HG02852 (cell line): ENCODE data around the gene GDE1.

ENCODE experiments used
- ATAC-seq: cut with Tn5 transposase; IDR thresholded peaks from one replicate; pipeline ENCODE4 v1.9.1; 2021; ENCODE audit warnings: mild to moderate bottlenecking, moderate library complexity; ENCODE audit not compliant: unreplicated experiment

GDE1 gene

DNA sequence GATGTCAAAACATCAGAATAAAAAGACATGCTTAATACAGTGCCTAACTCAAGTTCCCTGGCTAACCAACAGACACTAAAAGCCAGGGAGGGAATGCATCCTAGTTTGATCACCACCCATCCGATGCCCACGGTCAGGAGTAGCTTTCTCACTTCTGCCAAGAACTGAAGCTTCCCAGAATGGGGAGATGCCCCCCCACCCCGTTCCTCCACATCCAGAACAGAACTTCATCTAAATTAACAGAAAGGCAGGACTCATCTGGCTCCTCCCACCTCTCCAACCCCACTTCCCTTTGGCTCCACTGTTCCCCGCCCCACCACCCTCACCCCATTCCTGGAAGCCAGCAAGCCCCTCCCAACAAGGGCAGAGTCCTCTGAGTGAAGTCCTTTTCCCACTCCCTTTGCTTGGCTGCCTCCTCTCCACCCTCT lies 33.7 kb downstream of the GDE1 start:
- ATAC-seq = no peak

DNA sequence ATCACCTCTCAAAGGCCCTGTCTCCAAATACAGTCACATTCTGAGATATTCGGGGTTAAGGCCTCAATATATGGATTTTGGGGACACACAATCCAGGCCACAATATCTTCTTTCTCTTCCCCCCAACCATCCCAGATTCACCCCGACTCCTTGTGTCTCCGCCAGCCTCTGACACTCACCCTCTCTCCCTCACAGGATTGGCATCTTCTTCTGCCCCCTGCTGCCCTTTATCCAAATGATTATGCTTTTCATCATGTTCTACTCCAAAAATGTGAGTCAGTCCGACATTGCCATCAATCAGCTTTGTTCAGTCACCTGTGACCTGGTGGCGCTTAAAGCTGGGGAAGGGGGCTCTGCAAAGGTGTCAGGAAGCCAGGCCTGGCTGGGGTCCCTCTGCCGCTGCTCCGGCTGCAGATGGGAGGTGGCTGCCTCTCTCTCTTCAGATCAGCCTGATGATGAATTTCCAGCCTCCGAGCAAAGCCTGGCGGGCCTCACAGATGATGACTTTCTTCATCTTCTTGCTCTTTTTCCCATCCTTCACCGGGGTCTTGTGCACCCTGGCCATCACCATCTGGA lies 35.1 kb downstream of the GDE1 start:
- ATAC-seq = no peak

DNA sequence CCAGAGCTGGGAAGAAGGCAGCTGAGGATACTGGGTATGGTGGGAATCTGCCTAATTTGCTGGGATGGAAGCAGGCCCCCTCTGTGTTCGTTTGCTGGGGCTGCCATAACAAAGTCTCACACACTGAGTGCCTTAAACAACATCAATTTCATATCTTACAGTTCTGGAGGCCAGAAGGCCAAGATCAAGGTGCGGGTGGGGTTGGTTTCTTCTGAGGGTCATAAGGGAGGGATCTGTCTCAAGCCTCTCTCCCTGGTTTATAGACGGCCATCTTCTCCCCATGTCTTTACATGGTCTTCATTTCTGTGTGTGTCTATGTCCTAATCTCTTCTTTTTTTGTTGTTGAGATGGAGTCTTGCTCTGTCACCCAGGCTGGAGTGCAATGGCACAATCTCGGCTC lies 35.8 kb downstream of the GDE1 start:
- no peak for ATAC-seq

DNA sequence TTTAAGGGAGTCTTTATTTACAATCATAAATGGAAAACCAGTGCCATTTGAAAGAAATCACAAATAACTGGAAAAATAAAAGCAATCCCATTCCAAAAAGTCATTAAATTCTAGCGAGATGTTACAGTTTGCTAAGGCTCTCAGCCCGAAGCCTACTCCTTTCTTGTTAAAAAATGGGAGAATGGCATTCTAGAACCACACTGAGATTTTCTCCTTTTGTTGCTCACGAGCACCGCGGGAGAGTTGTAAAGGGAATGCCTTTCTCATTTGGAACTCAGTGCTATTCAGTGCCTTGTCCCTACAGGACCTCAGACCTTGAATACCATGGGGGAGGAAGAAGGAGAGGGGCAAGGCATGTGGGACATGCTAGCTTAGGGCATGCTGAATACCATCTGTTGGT lies 36.3 kb downstream of the GDE1 start:
- no peak for ATAC-seq

DNA sequence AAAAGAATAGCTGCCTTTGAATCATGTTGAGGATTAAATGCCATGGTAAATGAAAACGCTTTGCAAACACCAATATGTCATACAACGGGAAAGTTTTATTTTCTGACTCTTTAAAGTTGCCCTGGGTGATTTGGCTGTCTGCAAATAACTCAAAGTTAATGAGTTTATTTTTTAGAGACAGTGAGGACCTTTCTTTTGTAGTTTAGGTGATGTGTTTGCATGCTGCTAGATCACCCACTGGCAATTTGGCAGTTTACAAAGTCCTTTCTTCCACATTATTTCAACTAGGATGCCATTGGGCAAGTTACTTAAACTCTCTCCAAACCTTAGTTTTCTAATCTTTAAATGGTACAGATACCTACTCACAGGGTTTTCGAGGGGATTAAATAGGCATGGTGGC lies 37.8 kb downstream of the GDE1 start:
- no peak for ATAC-seq

DNA sequence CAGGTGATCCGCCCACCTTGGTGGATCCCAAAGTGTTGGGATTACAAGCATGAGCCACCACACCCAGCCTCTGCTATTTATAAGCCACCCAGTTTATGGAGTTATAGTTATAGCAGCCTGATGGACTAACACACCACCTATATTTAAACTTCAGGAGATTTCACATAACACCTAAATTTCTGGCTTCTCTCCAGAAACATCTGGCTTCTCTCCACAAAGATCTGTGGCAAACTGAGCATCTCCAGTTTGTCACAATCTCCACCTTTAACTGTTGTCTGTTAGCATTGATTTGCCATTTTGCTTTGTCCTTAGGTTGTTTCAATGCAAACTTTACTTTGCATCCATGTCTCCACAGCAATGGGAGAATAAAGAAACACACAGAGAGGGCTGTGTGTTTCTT lies 39.6 kb downstream of the GDE1 start:
- no peak for ATAC-seq

DNA sequence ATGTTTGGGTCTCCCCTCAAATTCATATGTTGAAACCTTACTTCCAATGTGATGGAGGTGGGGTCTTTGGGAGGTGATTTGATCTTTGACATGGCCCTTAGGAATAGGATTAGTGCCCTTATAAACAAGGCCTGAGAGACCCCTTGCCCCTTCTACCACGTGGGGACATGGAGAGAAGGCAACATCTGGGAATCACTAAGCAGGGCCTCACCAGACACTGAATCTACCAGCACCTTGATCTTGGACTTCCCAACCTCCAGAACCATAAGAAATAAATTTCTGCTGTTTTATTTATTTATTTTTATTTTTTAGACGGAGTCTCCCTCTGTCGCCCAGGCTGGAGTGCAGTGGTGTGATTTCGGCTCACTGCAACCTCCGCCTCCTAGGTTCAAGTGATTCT lies 40.1 kb downstream of the GDE1 start:
- no peak for ATAC-seq

DNA sequence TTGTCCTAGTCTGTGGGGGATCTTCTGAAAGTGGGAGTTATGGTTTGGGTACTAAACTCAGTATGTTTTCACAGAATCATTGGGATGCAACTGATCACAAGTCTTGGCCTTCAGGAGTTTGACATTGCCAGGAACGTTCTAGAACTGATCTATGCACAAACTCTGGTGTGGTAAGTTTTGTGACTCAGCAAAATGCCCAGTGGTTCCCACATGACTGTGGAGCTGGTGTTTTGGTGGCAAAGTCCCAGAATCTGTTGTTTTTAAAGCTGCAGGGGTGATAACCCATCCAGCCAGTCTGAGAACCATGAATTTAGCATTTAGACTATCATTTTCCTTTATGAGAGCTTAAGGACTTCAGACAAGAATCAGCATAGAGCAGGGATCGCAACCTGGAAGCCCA lies 40.6 kb downstream of the GDE1 start:
- no peak for ATAC-seq

DNA sequence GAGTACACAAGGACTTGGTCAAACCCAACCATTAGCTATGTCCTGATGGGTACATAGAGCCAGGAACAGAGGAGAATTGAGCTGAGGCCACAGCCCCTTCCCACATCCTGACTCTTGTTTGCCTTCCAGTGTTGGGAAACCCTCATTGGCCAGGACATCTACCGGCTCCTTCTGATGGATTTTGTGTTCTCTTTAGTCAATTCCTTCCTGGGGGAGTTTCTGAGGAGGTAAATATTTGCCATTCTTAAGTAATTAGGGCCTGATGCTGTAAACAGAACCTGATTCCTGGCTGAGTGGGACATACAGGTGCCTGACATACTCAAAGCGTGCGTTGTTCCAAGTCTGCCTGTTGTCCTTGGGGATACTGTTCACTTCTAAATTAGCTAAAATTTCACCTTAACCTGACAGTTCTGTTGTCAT lies 42.6 kb downstream of the GDE1 start:
- ATAC-seq = no peak

DNA sequence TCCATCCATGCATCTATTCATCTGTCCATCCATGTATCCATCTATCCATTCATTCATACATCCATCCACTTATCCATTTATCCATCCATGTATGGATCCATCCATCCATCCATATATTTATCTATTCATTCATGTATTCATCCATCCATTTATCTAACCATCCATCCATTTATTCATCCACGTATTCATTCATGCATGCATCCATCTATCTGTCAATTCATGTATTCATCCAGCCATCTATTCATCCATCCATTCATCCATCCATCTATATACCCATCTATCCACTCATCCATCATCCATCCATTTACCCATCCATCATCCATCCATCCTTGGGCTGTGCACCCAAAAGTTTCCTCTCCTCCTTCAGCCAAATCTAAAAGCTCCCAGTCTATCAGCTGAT lies 43.4 kb downstream of the GDE1 start:
- ATAC-seq = no peak

DNA sequence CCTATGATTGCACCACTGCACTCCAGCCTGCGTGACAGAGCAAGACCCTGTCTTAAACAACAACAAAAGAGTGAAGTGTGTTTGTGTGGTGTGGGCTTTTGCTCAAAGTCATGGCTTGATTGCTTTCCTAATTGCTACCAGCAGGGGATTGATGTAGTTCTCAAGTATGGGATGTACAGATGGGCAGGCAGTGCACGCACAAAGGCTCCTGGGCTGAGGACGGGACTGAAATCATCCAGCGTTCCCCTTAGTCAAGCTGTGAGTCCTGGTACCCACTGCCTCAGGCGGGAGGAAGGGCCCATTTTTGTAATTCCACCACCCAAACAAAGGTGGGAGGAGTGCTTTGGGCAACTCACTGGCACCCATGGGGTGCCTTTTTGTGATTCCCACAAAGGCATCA lies 47.3 kb downstream of the GDE1 start:
- no peak for ATAC-seq

DNA sequence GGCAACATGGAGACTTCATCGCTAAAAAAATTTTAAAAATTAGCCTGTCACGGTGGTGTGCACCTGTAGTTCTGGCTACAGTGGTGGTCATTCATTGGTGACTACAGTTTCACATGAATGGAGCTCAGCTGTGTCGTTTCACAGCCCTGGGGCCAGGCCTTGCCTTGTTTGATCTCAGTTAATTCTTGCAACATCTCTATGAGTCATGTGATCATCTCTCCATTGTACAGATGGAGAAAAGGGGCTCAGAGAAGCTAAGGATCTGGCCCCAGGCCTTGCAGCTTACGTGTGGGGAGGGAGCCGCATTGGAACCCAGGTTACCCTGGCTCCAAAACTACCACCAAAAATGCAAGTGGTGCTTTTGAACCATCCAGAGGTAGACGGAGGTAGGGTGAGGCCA lies 49.4 kb downstream of the GDE1 start:
- ATAC-seq = no peak

DNA sequence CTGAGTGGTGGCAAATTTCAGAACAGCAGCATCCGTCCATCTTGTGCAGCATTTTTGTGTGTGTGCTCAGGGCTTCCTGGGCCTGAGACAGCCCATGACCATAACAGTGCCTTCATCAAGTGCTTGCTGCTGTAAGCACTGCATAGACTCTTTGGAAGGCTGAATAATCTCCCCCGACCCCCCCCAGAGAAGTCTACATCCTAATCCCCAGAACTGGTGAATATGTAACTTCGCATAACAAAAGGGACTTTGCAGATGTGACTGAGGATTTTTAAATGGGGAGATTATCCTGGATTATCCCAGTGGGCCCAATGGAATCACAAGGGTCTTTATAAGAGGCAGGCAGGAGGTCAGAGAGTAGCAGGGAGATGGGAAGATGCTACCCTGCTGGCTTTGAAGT lies 53.6 kb downstream of the GDE1 start:
- ATAC-seq = no peak

DNA sequence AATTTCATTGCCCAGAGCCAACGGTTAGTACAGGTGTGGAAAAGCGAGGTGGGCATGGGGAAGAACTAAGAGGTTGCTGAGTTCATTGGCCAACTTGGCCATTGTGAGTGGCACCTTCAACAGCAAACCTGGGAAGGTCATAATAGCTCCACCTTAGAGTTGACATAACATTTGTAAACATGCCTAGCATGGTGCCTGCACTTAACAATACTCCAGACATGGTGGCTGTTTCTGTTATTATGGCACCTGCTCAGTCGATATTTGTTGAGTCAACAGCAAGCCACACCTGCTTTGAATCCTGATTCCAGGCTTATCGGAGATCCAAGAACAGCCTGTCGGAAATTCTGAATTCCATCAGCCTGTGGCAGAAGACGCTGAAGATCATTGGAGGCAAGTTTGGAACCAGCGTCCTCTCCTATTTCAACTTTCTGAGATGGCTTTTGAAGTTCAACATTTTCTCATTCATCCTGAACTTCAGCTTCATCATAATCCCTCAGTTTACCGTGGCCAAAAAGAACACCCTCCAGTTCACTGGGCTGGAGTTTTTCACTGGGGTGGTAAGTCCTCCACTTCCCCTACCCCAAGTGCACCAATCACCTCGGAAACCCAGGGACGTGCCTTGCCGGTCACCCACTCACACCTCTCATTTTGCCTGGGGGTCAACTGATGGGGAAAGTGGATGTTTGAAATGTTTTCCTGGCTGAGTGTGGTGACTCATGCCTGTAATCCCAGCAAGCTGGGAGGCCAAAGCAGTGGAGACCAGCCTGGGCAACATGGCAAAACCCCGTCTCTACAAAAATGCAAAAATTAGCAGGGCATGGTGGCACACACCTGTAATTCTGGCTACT lies 58.2 kb downstream of the GDE1 start:
- ATAC-seq = no peak

DNA sequence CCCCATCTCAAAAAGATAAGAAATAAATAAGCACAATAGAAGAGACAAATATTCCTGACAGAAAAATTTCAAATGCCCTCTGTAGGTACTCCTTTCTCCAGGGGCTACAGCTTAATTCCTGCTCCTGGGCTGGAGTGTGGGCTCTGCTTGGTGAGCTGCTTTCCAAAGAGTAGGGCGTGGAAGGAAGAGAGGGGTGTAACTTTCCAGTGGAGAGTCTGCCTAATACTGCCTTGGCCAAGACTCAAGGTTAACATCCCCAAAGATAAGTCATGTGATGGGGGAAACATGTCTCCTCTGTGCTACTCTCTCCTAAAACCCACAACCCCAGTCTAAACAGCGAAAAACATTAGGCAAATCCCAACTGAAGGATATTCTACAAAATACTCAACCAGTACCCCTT lies 61.5 kb downstream of the GDE1 start:
- no peak for ATAC-seq

DNA sequence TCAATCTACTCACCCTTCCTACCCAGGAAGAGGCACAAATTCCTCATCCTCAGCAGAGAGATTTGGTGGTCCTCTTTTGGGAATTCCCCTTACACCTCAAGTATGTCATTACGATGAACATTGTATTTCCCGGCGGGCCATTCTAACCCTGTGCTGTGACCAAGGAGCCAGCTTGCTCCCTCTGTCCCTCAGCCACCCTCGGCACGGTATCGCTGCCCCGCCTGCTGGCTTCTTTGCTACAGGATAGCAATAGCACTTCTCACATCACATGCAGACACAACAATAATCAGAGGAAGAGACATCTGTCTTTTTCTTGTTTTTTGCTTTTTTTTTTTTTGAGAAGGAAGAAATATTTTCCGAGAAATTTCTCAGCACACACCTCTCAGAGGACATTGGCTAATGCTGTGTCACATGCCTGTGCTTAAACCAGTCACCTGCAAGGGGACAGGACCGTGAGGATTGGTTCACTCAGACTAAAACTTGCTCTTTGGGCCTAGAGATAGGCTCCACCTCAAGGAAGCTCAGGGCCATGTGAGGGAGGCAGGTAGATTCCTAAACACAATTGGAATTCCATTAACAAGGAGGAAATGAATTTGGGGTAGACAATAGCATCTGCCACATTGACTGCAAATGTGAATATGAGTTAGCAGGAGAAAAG lies 63.0 kb downstream of the GDE1 start:
- ATAC-seq = no peak
